HS-5 (cell line): ENCODE measurements around the gene HDAC2.

Source experiments
- DNase-seq: peaks from one replicate; pipeline ENCODE4 v3.0.0-alpha.2; 2012; ENCODE audit warnings: low read depth

The HDAC2 gene

GRCh38 chr6:113909224-113909856 lies 61.6 kb downstream of the HDAC2 start:
- peak; percentile 55 for DNase-seq

GRCh38 chr6:113908801-113909200 lies 62.1 kb downstream of the HDAC2 start:
- DNase-seq: no peak

GRCh38 chr6:113907102-113907815 lies 63.7 kb downstream of the HDAC2 start:
- DNase-seq: no peak

GRCh38 chr6:113903666-113904330 lies 67.2 kb downstream of the HDAC2 start:
- no peak for DNase-seq

- DNase-seq: no peak
Measured at GRCh38 chr6:113901482-113901881, 69.5 kb downstream of the HDAC2 start.

GRCh38 chr6:113894712-113895674 lies 76.0 kb downstream of the HDAC2 start:
- DNase-seq: no peak

GRCh38 chr6:113893866-113894265 lies 77.1 kb downstream of the HDAC2 start:
- peak; percentile 24 for DNase-seq

- no peak for DNase-seq
Measured at GRCh38 chr6:113893451-113893850, 77.5 kb downstream of the HDAC2 start.

GRCh38 chr6:113888956-113889630 lies 81.9 kb downstream of the HDAC2 start:
- DNase-seq: no peak

GRCh38 chr6:113888493-113888892 lies 82.5 kb downstream of the HDAC2 start:
- DNase-seq: no peak

GRCh38 chr6:113886512-113886911 lies 84.4 kb downstream of the HDAC2 start:
- DNase-seq: no peak

- DNase-seq: no peak
Measured at GRCh38 chr6:113884011-113884410, 86.9 kb downstream of the HDAC2 start.
